H1 (cell line): ENCODE data around the gene GALNT5. TPM values are rescaled to one million over a fixed set of nuclear protein-coding genes. Genes with fewer than 3 reads are reported as not detected.

Experiments
- CEBPB ChIP-seq: IDR thresholded peaks from 2 replicates; pipeline ENCODE4 v1.6.1; 2012; ENCODE audit warnings: low read depth, low read length
- CHD7 ChIP-seq: fragments of 300-600 bp; sonication (generic); IDR thresholded peaks from 2 replicates; pipeline ENCODE4 v1.7.1; 2012; ENCODE audit warnings: low read length, moderate library complexity, mild to moderate bottlenecking, inconsistent platforms; ENCODE audit not compliant: insufficient replicate concordance
- E2F6 ChIP-seq: IDR thresholded peaks from 2 replicates; pipeline ENCODE4 v1.6.1; 2012; ENCODE audit warnings: inconsistent platforms
- EGR1 ChIP-seq: IDR thresholded peaks from 2 replicates; pipeline ENCODE4 v1.6.1; 2011; ENCODE audit warnings: low read depth, low read length, borderline replicate concordance
- GTF2F1 ChIP-seq: IDR thresholded peaks from 2 replicates; pipeline ENCODE4 v1.6.1; 2012; ENCODE audit warnings: low read depth, low read length, improper control_type of control experiment, borderline replicate concordance
- JUN ChIP-seq: IDR thresholded peaks from 2 replicates; pipeline ENCODE4 v1.6.1; 2011; ENCODE audit warnings: low read depth, mild to moderate bottlenecking, improper control_type of control experiment, low read length
- MAX ChIP-seq: IDR thresholded peaks from 2 replicates; pipeline ENCODE4 v1.6.1; 2012; ENCODE audit warnings: inconsistent platforms
- SIRT6 ChIP-seq: IDR thresholded peaks from one replicate; pipeline ENCODE4 v1.7.1; 2012; ENCODE audit warnings: low read length, inconsistent platforms
- SP2 ChIP-seq: IDR thresholded peaks from 2 replicates; pipeline ENCODE4 v1.6.1; 2012; ENCODE audit warnings: mild to moderate bottlenecking, low read length, inconsistent platforms
- polyA plus RNA-seq, 7 experiments: library from polyadenylated mRNA; depleted of rRNA in 3 of 7; stranded (reverse) in 5 of 7; unstranded in 2 of 7; fragments of >200 nt in 5 of 7; fragments of 200-250 nt in 2 of 7; gene quantifications; 1 replicate in 5 of 7; 2 replicates in 1 of 7; 4 replicates in 1 of 7; pipeline versions ENCODE4 v1.2.1 to v1.2.3, GENCODE V29; 2011 to 2013; ENCODE audit warnings: missing spikeins in 2 of 7, mixed read lengths in 2 of 7
- total RNA-seq: library from RNA; stranded (reverse); fragmentation: NEBNext Ultra II Directional; extraction: Animal tissue kit (Norgen Biotek cat#: 25700); gene quantifications from 2 replicates; pipeline ENCODE4 v1.2.1, GENCODE V29; 2021

GALNT5 gene
- total and polyA plus RNA-seq, 2 of the 8 experiments (the other 6 are each of a cell fraction or from before 2014, with no cell fraction given): 0.02 to 0.06 TPM

GRCh38 chr2:157309878-157310277 lies 52.4 kb downstream of the GALNT5 start (continued):
- no peak for TF ChIP-seq CHD7
- TF ChIP-seq E2F6: no peak
- TF ChIP-seq SIRT6: no peak
- no peak for TF ChIP-seq EGR1
- no peak for TF ChIP-seq GTF2F1
- no peak for TF ChIP-seq MAX
- TF ChIP-seq CEBPB: no peak
- TF ChIP-seq JUN: no peak
- TF ChIP-seq SP2: no peak
